Spinal cord (tissue), 10 donors: ENCODE results near the gene INTS7. TPM values are rescaled to one million over a fixed set of nuclear protein-coding genes. Genes with fewer than 3 reads are reported as not detected.
A peak's percentile ranks its signal among the peaks of the same experiment; 100 is the strongest.

Experiments used
- DNase-seq, 6 donors: peaks; one replicate each; pipeline versions ENCODE4 v3.0.0 to v3.0.0-alpha.2; 2013 to 2015; ENCODE audit warnings: low spot score in 6 of 6, low read depth in 4 of 6
- H3K27ac ChIP-seq: one replicate; pipeline ENCODE4 v1.5.1; 2013; ENCODE audit warnings: low read depth, low read length, control low read depth
- H3K27me3 ChIP-seq: one replicate; pipeline ENCODE4 v1.6.1; 2013; ENCODE audit warnings: low read length; ENCODE audit not compliant: control insufficient read depth, insufficient read depth
- H3K36me3 ChIP-seq: one replicate; pipeline ENCODE4 v1.6.1; 2013; ENCODE audit warnings: low read length; ENCODE audit not compliant: control insufficient read depth, insufficient read depth
- H3K4me1 ChIP-seq: one replicate; pipeline ENCODE4 v1.6.1; 2013; ENCODE audit warnings: low read length; ENCODE audit not compliant: control insufficient read depth, insufficient read depth
- H3K4me3 ChIP-seq: one replicate; pipeline ENCODE4 v1.5.1; 2013; ENCODE audit warnings: low read depth, low read length, control low read depth
- H3K9me3 ChIP-seq: one replicate; pipeline ENCODE4 v1.6.1; 2013; ENCODE audit warnings: low read length; ENCODE audit not compliant: control insufficient read depth, insufficient read depth
- WGBS: methylation state at CpG from one replicate; pipeline ENCODE4 v1.1.5; 2013; ENCODE audit warnings: missing lambda C conversion rate; ENCODE audit not compliant: insufficient coverage; 5-methylcytosine and 5-hydroxymethylcytosine counted together
- polyA plus RNA-seq, 2 donors: library from polyadenylated mRNA; unstranded; fragments of 120-200 nt; gene quantifications; one replicate each; pipeline ENCODE4 v1.2.1, GENCODE V29; 2013; ENCODE audit not compliant: insufficient read length in 2 of 2
- total RNA-seq, 2 donors: library from RNA; depleted of rRNA in 1 of 2; stranded (reverse); fragments of 120-200 nt in 1 of 2; fragments of >200 nt in 1 of 2; gene quantifications; one replicate each; pipeline versions ENCODE4 v1.2.3 to v1.2.4, GENCODE V29; 2013 to 2014
- donor health status: healthy.

Gene INTS7
- total and polyA plus RNA-seq, 4 donors, result 12.8 to 22.5 (median 17.6) TPM

GRCh38 chr1:211908453-211908852, 126.9 kb downstream of the INTS7 start:
- Histone ChIP-seq H3K4me1 (no peaks in the 10 kb centered on the region), H3K9me3 (no peaks in the 10 kb centered on the region), H3K27ac (no peak overlapping the region), H3K36me3 (no peaks in the 10 kb centered on the region), H3K27me3 (no peaks in the 10 kb centered on the region), H3K4me3 (no peak overlapping the region)
- no peak for DNase-seq
- WGBS, result no CpG with 5 or more reads among the region's 2 CpGs

GRCh38 chr1:211903490-211904245, 131.7 kb downstream of the INTS7 start:
- Histone ChIP-seq H3K9me3 (no peaks in the 10 kb centered on the region), H3K36me3 (no peaks in the 10 kb centered on the region), H3K4me3 (no peak overlapping the region), H3K4me1 (no peaks in the 10 kb centered on the region), H3K27ac (no peak overlapping the region), H3K27me3 (no peaks in the 10 kb centered on the region)
- no peak for DNase-seq
- no CpG with 5 or more reads among the region's 2 CpGs for WGBS

GRCh38 chr1:211902624-211903291, 132.6 kb downstream of the INTS7 start:
- Histone ChIP-seq H3K4me3 (no peak overlapping the region), H3K4me1 (no peaks in the 10 kb centered on the region), H3K27ac (no peak overlapping the region), H3K27me3 (no peaks in the 10 kb centered on the region), H3K9me3 (no peaks in the 10 kb centered on the region), H3K36me3 (no peaks in the 10 kb centered on the region)
- no peak for DNase-seq
- 85% methylated on average over 4 of the region's 4 CpGs for WGBS

GRCh38 chr1:211901945-211902344, 133.4 kb downstream of the INTS7 start:
- Histone ChIP-seq H3K36me3 (no peaks in the 10 kb centered on the region), H3K4me3 (no peak overlapping the region), H3K27me3 (no peaks in the 10 kb centered on the region), H3K27ac (no peak overlapping the region), H3K9me3 (no peaks in the 10 kb centered on the region), H3K4me1 (no peaks in the 10 kb centered on the region)
- WGBS, result 100% methylated on average over 2 of the region's 2 CpGs
- no peak for DNase-seq

- no peak for DNase-seq
- Histone ChIP-seq H3K4me3 (no peak overlapping the region), H3K36me3 (no peaks in the 10 kb centered on the region), H3K9me3 (no peaks in the 10 kb centered on the region), H3K27me3 (no peaks in the 10 kb centered on the region), H3K27ac (no peak overlapping the region), H3K4me1 (no peaks in the 10 kb centered on the region)
- 100% methylated on average over 1 of the region's 2 CpGs for WGBS
These were observed 134.9 kb downstream of the INTS7 start for GRCh38 chr1:211900441-211900840.

GRCh38 chr1:211896958-211897357, 138.4 kb downstream of the INTS7 start:
- no peaks in the 10 kb centered on the region for H3K27me3 ChIP-seq
- no peaks in the 10 kb centered on the region for H3K9me3 ChIP-seq
- no peak for DNase-seq
- WGBS, result 94% methylated on average over 3 of the region's 9 CpGs
- H3K4me3 ChIP-seq, result no peak overlapping the region
- H3K36me3 ChIP-seq, result no peaks in the 10 kb centered on the region
- no peak overlapping the region for H3K27ac ChIP-seq
- H3K4me1 ChIP-seq, result no peaks in the 10 kb centered on the region

GRCh38 chr1:211895126-211895759, 140.1 kb downstream of the INTS7 start:
- Histone ChIP-seq H3K4me3 (no peak overlapping the region), H3K27me3 (no peaks in the 10 kb centered on the region), H3K9me3 (no peaks in the 10 kb centered on the region), H3K4me1 (no peaks in the 10 kb centered on the region), H3K36me3 (no peaks in the 10 kb centered on the region), H3K27ac (no peak overlapping the region)
- no peak for DNase-seq
- WGBS, result 68% methylated on average over 2 of the region's 3 CpGs

GRCh38 chr1:211894312-211894711, 141.0 kb downstream of the INTS7 start:
- 100% methylated on average over 1 of the region's 5 CpGs for WGBS
- H3K27me3 ChIP-seq, result no peaks in the 10 kb centered on the region
- no peaks in the 10 kb centered on the region for H3K4me1 ChIP-seq
- H3K4me3 ChIP-seq, result no peak overlapping the region
- no peak overlapping the region for H3K27ac ChIP-seq
- no peaks in the 10 kb centered on the region for H3K9me3 ChIP-seq
- no peak for DNase-seq
- H3K36me3 ChIP-seq, result no peaks in the 10 kb centered on the region

- WGBS, result 89% methylated on average over 3 of the region's 5 CpGs
- no peaks in the 10 kb centered on the region for H3K9me3 ChIP-seq
- H3K4me3 ChIP-seq, result no peak overlapping the region
- no peaks in the 10 kb centered on the region for H3K4me1 ChIP-seq
- peak in 1 of 6 donors; percentile 34 for DNase-seq
- H3K27me3 ChIP-seq, result no peaks in the 10 kb centered on the region
- H3K27ac ChIP-seq, result no peak overlapping the region
- no peaks in the 10 kb centered on the region for H3K36me3 ChIP-seq
These were observed 142.1 kb downstream of the INTS7 start for GRCh38 chr1:211893260-211893659.
